GM21360 (cell line): ENCODE data around the gene SAT1.
"Not testable (repeated sequence)": the region's sequence is repeated elsewhere in the genome, so short reads cannot be mapped to it uniquely, and the experiment has no call there.

ENCODE experiments used
- ATAC-seq: cut with Tn5 transposase; IDR thresholded peaks from one replicate; pipeline ENCODE4 v1.9.1; 2021; ENCODE audit warnings: mild to moderate bottlenecking, moderate library complexity; ENCODE audit not compliant: unreplicated experiment

Gene SAT1

DNA sequence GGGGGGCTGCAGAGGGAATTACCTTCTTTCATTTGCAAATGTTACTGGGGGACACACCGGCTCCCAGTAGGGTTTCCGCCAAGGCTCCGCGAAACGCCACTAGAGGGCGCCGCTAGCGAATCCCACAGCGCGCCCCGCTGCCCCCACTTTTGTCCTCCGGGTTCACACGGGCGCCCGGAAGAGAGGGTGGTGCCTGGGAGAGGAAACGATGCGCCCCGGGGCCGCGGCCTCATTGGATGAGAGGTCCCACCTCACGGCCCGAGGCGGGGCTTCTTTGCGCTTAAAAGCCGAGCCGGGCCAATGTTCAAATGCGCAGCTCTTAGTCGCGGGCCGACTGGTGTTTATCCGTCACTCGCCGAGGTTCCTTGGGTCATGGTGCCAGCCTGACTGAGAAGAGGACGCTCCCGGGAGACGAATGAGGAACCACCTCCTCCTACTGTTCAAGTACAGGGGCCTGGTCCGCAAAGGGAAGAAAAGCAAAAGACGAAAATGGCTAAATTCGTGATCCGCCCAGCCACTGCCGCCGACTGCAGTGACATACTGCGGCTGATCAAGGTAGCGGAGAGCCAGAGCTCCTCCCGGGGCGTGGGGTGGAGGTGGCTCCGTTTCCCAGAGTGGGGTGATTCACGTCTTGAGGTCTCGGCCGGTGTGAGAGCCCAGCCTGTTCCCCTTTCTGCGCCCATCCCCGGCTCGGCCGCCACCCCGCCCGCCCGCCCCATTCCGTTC, at the start of gene SAT1:
Gene SAT1 (plus strand): TSS at position 311 of the 726 bp plus-strand sequence. CDS start 179 bp downstream, at position 490.
- peak; percentile 84 for ATAC-seq

GRCh38 chrX:23736030-23736429, 46.9 kb upstream of the SAT1 start:
- no peak for ATAC-seq

DNA sequence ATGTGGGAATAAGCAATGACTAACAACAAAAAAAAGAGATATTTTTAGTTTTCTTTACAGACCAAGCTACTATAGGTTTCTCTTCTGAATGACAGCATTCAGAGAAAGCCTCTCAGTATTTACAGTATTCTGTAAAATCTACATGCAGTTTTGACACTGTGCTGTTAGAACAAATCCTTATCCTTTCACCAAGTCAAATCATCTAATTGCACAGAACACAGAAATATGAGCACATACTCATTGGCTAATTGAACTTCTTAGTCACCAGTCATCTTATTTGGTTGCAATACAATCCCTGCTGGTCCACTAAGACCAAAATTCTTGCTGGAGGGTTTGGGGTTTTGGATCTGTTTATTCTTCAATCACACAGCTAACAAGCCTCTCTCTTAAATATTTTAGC, 45.6 kb upstream of the SAT1 start:
- no peak for ATAC-seq

- ATAC-seq: no peak
Observed at GRCh38 chrX:23742174-23742696, 40.7 kb upstream of the SAT1 start.

GRCh38 chrX:23742697-23743622, 40.0 kb upstream of the SAT1 start, which contains the start of gene ACOT9:
Gene ACOT9, minus strand, starts transcription at chrX:23743276. Its CDS starts 132 bp downstream, at chrX:23743144.
- peak; percentile 92 for ATAC-seq

GRCh38 chrX:23743623-23743971, 39.4 kb upstream of the SAT1 start:
- ATAC-seq: not testable (repeated sequence)

DNA sequence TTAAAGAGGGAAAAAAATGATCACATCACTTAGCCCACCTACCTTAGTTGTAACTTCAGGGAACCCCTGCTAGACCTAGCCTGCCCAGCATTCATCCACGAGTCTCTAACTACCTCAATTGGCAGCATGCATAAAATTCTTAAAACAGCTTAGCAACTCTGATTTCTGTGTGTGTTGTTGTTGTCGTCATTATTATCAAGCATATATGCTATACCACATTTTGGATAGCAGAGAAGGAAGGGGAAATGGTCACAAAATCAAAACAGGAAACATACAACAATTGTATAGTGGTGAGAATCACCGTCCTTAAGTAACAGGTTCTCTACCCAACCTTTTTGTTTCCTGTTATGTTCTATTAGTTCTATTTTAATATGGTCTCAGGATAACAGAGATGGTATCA, 37.2 kb upstream of the SAT1 start:
- no peak for ATAC-seq

DNA sequence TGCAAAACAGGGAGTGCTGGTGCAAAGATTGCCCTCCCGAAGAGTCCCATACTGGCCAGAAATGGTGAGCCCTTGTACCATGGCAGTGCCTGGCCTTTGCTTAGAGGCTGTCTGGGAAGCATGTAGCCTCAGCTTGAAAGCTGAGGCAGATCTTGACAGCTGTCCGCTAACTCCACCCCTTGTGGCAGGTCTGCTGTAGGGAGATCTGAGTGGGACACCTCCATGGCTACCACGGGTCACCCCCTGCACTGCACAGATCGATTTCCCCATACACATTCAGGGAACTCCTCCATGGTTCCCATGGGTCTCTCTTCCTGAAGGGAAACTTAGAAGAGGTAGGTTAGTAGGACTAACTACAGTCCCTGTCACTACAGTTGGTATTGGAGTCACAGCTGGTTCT, 33.8 kb upstream of the SAT1 start:
- ATAC-seq: no peak

DNA sequence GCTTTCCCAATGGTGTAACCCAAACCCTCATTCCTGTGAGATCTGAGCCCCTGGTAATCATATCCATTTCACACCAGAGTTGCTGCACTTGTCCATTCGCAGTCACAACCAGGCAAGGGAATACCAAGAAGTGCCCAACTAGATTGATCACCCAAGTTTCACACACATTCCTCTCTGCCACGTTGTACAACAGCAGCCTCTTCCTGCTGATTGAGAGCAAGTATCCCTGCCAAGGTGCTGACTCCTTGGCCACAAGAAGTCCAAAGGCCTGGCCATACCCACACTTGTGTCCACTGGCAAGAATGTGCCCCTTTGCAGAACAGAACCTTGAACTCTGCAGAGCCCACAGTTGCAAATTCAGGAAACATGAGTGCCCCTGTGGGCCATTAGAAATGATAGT, 33.4 kb upstream of the SAT1 start:
- ATAC-seq: no peak

DNA sequence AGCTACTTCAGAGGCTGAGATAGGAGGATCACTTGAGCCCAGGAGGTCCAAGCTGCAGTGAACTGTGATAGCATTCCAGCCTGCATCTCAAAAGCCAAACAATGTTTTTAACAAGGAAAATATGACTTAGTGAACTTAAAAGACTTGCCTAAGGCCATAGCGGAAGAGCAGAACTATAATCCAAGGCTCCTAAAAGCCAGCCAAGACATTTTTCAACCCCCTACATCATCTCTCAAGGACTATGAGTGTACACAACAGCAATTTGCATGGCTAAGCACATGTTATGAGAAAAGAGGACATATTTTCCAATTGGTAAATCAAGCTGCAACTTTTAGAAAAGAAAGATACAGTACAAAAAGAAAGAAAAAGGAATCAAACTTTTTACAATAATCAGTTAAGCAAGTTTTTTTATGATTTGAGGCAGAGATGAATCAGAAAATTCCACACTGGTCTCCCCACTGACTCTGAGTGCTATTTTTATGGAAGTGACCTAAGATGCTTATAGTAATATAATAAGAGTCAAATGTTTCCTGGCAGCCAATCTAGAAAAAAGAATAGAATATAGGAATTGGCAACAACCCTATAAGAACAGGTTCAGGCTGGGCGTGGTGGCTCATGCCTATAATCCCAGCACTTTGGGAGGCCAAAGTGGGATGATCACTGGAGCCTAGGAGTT, 30.1 kb upstream of the SAT1 start:
- ATAC-seq: no peak

GRCh38 chrX:23754664-23755063, 28.3 kb upstream of the SAT1 start:
- ATAC-seq: no peak

DNA sequence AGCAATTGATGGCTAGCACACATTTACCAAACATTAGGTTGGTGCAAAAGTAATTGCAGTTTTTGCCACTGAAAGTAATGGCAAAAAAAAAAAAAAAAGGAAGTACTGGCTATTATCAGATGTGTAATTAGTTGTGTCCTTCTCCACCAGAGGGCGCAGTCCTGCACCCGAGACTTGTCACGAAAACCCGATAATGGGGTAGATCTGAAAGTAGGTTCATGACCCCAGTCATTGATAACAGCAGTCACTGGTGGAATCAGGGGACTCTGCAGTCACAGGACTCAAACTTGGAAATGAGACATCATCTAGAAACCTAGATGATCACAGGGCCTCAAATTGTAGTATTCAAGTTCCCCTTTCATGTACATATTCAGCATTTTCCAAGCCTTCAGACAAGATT, 26.8 kb upstream of the SAT1 start:
- peak; percentile 86 for ATAC-seq

GRCh38 chrX:23759821-23760220, 23.2 kb upstream of the SAT1 start:
- no peak for ATAC-seq

DNA sequence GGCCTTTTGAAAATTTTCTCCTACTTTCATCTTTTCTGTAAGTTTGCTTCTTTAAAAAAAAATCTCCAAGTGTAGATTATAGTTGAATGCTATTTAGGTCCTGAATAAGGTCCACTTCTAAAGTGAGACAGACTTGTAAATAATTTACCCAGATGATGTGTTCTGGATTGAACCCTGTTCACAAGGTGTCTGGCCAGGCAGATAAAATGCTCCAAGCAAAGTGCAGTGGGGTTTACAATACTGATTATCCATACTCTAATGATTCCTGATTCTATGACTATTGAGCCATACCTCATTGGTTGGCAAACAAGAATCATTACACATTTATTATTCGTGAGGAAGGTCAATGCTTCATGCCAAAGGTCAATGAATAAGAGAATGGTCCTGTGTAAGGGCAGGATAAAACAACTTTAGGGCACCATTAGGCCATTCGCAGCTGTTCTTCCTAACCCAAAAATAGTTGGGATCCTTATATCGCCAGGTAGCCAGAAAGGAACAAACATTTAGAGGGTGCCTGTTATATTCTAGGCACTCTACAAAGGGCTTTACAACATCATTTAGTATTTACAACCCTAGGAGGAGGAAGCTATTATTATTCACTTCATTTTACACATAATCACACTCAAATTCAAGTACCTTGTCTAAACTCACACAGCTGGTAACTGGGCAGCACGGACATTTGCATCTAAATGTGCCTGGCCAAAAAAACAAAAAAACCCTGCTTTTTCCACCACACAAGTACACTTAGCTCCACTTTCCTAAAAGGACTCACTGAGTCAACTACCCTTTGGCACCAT, 18.6 kb upstream of the SAT1 start:
- ATAC-seq: no peak

DNA sequence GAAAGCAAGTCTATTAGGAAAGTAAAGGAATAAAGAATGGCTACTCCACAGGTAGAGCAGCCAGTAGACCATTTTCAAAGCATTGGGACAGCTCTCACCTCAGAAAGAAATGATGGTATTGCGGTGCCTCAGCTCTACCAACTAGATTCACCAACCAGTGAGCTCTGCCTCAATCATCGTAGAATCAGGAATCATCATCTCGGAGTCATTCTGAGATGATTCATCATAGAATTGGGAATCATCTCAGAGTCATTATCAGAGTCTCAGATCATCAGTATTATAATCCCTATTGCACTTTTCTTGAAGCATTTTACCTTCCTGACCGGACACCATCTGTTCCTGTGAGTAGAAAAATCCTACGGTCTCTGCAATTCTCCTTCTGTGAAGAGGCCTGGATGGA, 17.5 kb upstream of the SAT1 start:
- ATAC-seq: no peak

DNA sequence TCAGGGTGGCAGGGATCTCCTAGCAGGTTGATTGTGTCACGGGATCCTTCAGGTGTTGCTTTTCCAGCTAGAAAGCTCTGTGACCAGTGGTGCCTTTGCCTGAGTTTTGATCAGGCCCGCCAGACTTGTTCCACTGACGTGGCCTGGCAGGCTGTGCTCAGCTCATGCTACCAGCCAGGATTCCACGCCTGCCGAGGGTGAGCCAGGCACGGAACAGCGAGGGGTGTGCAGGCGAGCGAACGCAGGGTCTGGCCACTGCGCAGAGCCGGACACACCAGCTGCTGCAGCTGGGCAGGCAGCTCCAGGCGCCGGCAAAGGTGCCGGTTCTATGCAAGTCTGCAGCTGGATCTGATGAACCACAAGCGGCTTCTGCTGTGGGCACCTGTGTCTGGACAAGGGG, 17.1 kb upstream of the SAT1 start:
- ATAC-seq: no peak

- ATAC-seq: no peak
Observed at GRCh38 chrX:23766650-23767551, 16.1 kb upstream of the SAT1 start.

DNA sequence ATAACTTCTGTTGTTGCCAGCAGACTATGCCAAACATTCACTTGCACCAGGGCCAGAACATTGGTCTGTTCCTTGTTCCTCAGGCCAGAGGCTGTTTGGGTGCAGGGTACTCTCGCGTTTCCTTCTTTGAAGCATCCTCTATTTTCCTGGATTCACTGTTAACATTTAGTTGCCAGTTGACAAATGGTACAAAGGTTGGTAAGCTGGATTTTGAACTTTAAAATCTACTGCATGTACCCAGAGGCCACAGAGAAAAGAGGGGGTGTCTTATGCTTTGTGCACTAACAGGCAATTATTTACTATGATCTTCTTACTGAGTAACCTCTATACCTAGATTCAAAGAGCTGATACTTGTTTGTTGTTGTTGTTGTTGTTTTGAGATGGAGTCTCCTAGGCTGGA, 12.8 kb upstream of the SAT1 start:
- no peak for ATAC-seq

DNA sequence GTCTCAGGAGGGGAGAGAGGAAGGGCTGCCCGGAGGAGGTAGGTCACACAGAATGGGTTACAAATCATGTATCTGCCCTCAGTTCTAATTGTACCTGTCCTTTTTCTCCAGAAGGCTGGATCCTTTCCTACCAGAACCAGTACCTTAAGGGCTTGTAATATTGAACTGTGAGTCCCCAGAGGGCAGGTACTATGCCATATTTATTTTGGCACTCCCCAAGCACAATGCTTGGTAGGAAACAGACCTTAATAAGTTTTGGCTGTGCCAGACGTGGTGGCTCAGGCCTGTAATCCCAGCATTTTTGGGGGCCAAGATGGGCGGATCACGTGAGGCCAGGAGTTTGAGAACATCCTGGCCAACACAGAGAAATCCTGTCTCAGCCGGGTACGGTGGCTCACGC, 11.9 kb upstream of the SAT1 start:
- not testable (repeated sequence) for ATAC-seq
